Mesodermal cell (in vitro differentiated cells): ENCODE measurements around the gene KRTAP10-1. TPM values are rescaled to one million over a fixed set of nuclear protein-coding genes. Genes with fewer than 3 reads are reported as not detected.
"Not testable (repeated sequence)": the region's sequence is repeated elsewhere in the genome, so short reads cannot be mapped to it uniquely, and the experiment has no call there.

Experiments
- H3K27ac ChIP-seq: 2 replicates; pipeline ENCODE4 v1.7.0; 2013; ENCODE audit warnings: mild to moderate bottlenecking, low read depth, low read length, moderate library complexity; ENCODE audit not compliant: severe bottlenecking
- H3K36me3 ChIP-seq: 2 replicates; pipeline ENCODE4 v1.7.1; 2013; ENCODE audit warnings: mild to moderate bottlenecking, low read length, moderate library complexity; ENCODE audit not compliant: control insufficient read depth, insufficient read depth
- H3K4me1 ChIP-seq: one replicate; pipeline ENCODE4 v1.7.1; 2013; ENCODE audit warnings: mild to moderate bottlenecking, low read length; ENCODE audit not compliant: insufficient read depth, control insufficient read depth, poor library complexity, severe bottlenecking
- H3K4me3 ChIP-seq: 2 replicates; pipeline ENCODE4 v1.7.0; 2013; ENCODE audit warnings: low read length, control low read depth, mild to moderate bottlenecking; ENCODE audit not compliant: insufficient read depth, poor library complexity, severe bottlenecking; ENCODE audit errors: extremely low read depth
- H3K9me3 ChIP-seq: 2 replicates; pipeline ENCODE4 v1.7.1; 2013; ENCODE audit warnings: mild to moderate bottlenecking, low read length, moderate library complexity; ENCODE audit not compliant: control insufficient read depth
- WGBS, 2 experiments: methylation state at CpG; one replicate each; pipeline ENCODE4 v1.1.5; 2013; ENCODE audit warnings: missing lambda C conversion rate in 2 of 2; ENCODE audit not compliant: insufficient coverage in 2 of 2; 5-methylcytosine and 5-hydroxymethylcytosine counted together
- polyA plus RNA-seq, 2 experiments: library from polyadenylated mRNA; stranded (reverse); fragments of 50-300 nt; gene quantifications; one replicate each; pipeline ENCODE4 v1.2.3, GENCODE V29; 2013

KRTAP10-1 gene
- polyA plus RNA-seq (2013, experiment 1 of 2) = not detected
- polyA plus RNA-seq (2013, experiment 2 of 2) = not detected

GRCh38 chr21:44539991-44540666 lies at the start of gene KRTAP10-1:
KRTAP10-1 (minus strand) TSS chr21:44540195; CDS start chr21:44540150, 45 bp downstream.
- H3K4me3 ChIP-seq = no peak within 1 kb of the TSS
- H3K36me3 ChIP-seq = no peaks in the 10 kb centered on the region
- 87 to 93% methylated on average over 18 to 20 of the region's 21 CpGs for WGBS, 2 experiments
- H3K4me1 ChIP-seq = no peaks in the 10 kb centered on the region
- H3K9me3 ChIP-seq = no peaks in the 10 kb centered on the region
- H3K27ac ChIP-seq = no peak within 1 kb of the TSS

GRCh38 chr21:44589094-44589493 lies 49.1 kb upstream of the KRTAP10-1 start:
- no peaks in the 10 kb centered on the region for H3K9me3 ChIP-seq
- H3K36me3 ChIP-seq = no peaks in the 10 kb centered on the region
- H3K4me3 ChIP-seq = no peak overlapping the region
- H3K4me1 ChIP-seq = peaks cover 9% of the 10 kb centered on the region
- 100% methylated on average over 2 of the region's 2 CpGs for WGBS, 2 experiments
- H3K27ac ChIP-seq = no peak overlapping the region

GRCh38 chr21:44585892-44586291 lies 45.9 kb upstream of the KRTAP10-1 start:
- Histone ChIP-seq H3K9me3 (no peaks in the 10 kb centered on the region), H3K27ac (no peak overlapping the region), H3K36me3 (no peaks in the 10 kb centered on the region), H3K4me3 (no peak overlapping the region), H3K4me1 (no peaks in the 10 kb centered on the region)
- 95 to 96% methylated on average over 3 of the region's 3 CpGs for WGBS, 2 experiments

GRCh38 chr21:44583800-44584147 lies 43.8 kb upstream of the KRTAP10-1 start:
- no peaks in the 10 kb centered on the region for H3K4me1 ChIP-seq
- WGBS, 2 experiments = 80 to 87% methylated on average over 2 to 3 of the region's 6 CpGs
- H3K9me3 ChIP-seq = no peaks in the 10 kb centered on the region
- no peak overlapping the region for H3K27ac ChIP-seq
- no peaks in the 10 kb centered on the region for H3K36me3 ChIP-seq
- H3K4me3 ChIP-seq = no peak overlapping the region

- Histone ChIP-seq H3K9me3 (no peaks in the 10 kb centered on the region), H3K27ac (no peak overlapping the region), H3K4me1 (no peaks in the 10 kb centered on the region), H3K4me3 (no peak overlapping the region), H3K36me3 (no peaks in the 10 kb centered on the region)
- WGBS, 2 experiments = 64 to 69% methylated on average over 10 to 11 of the region's 11 CpGs
Observed at GRCh38 chr21:44583089-44583799, 43.2 kb upstream of the KRTAP10-1 start.

GRCh38 chr21:44582055-44582454 lies 42.1 kb upstream of the KRTAP10-1 start:
- Histone ChIP-seq H3K9me3 (peaks cover 5% of the 10 kb centered on the region), H3K36me3 (no peaks in the 10 kb centered on the region), H3K4me3 (no peak overlapping the region), H3K4me1 (no peaks in the 10 kb centered on the region), H3K27ac (no peak overlapping the region)
- 80 to 95% methylated on average over 13 to 14 of the region's 15 CpGs for WGBS, 2 experiments

GRCh38 chr21:44581158-44581557 lies 41.2 kb upstream of the KRTAP10-1 start:
- H3K4me3 ChIP-seq = no peak overlapping the region
- no CpG with 5 or more reads among the region's 3 CpGs for WGBS, 2 experiments
- H3K36me3 ChIP-seq = no peaks in the 10 kb centered on the region
- no peak overlapping the region for H3K27ac ChIP-seq
- H3K4me1 ChIP-seq = no peaks in the 10 kb centered on the region
- peaks cover 8% of the 10 kb centered on the region for H3K9me3 ChIP-seq

- H3K36me3 ChIP-seq, H3K4me3 ChIP-seq, H3K4me1 ChIP-seq, H3K27ac ChIP-seq, H3K9me3 ChIP-seq: not testable (repeated sequence)
- 81 to 88% methylated on average over 9 to 14 of the region's 19 CpGs for WGBS, 2 experiments
Observed at GRCh38 chr21:44580231-44580821, 40.3 kb upstream of the KRTAP10-1 start, which contains the start of gene KRTAP10-5. KRTAP10-5 (minus strand) TSS chr21:44580604; CDS start chr21:44580578, 26 bp downstream.

- H3K27ac ChIP-seq = no peak overlapping the region
- no peak overlapping the region for H3K4me3 ChIP-seq
- H3K9me3 ChIP-seq = peaks cover 8% of the 10 kb centered on the region
- no peaks in the 10 kb centered on the region for H3K36me3 ChIP-seq
- no peaks in the 10 kb centered on the region for H3K4me1 ChIP-seq
- WGBS, 2 experiments = 78 to 89% methylated on average over 7 of the region's 7 CpGs
Observed at GRCh38 chr21:44579833-44580144, 39.8 kb upstream of the KRTAP10-1 start.

- 83 to 87% methylated on average over 7 to 15 of the region's 22 CpGs for WGBS, 2 experiments
- no peak overlapping the region for H3K4me3 ChIP-seq
Observed at GRCh38 chr21:44579056-44579832, 39.2 kb upstream of the KRTAP10-1 start.

More at GRCh38 chr21:44579056-44579832, 39.2 kb upstream of the KRTAP10-1 start:
- Histone ChIP-seq H3K27ac (no peak overlapping the region), H3K36me3 (no peaks in the 10 kb centered on the region), H3K4me1 (no peaks in the 10 kb centered on the region), H3K9me3 (peaks cover 8% of the 10 kb centered on the region)
